HL-60 (cell line): ENCODE results near the gene DNASE1L3.

ENCODE experiments used
- DNase-seq, 2 experiments: peaks; one replicate each; pipeline ENCODE4 v3.0.0-alpha.2; 2010 to 2020; ENCODE audit warnings: low read depth in 1 of 2, low spot score in 1 of 2
- H3K27ac ChIP-seq: fragments of 250-450 bp; sonication (Bioruptor Pico); replicated peaks from 2 replicates; pipeline ENCODE4 v1.5.1; 2020; ENCODE audit warnings: mild to moderate bottlenecking, moderate library complexity
- H3K27me3 ChIP-seq: fragments of 250-450 bp; sonication (Bioruptor Pico); 2 replicates; pipeline ENCODE4 v1.5.1; 2021; ENCODE audit warnings: mild to moderate bottlenecking, moderate library complexity; ENCODE audit not compliant: insufficient read depth, poor library complexity, severe bottlenecking
- H3K4me3 ChIP-seq: replicated peaks from 2 replicates; pipeline ENCODE4 v1.5.1; 2011; ENCODE audit warnings: mild to moderate bottlenecking, control low read depth, low read length; ENCODE audit not compliant: insufficient read depth
- GABPA ChIP-seq: IDR thresholded peaks from 2 replicates; pipeline ENCODE4 v1.6.1; 2012; ENCODE audit warnings: low read depth
- POLR2AphosphoS5 ChIP-seq: IDR thresholded peaks from 2 replicates; pipeline ENCODE4 v1.6.1; 2012; ENCODE audit warnings: low read depth
- SPI1 ChIP-seq: IDR thresholded peaks from 2 replicates; pipeline ENCODE4 v1.6.1; 2012; ENCODE audit warnings: low read depth, mild to moderate bottlenecking, borderline replicate concordance
- TF ChIP-seq, protein P1 (sequence below): IDR thresholded peaks from 2 replicates; pipeline ENCODE4 v1.6.1; 2012; ENCODE audit warnings: low read depth; ENCODE audit not compliant: insufficient replicate concordance
- TF ChIP-seq, protein P2 (sequence below): IDR thresholded peaks from one replicate; pipeline ENCODE4 v1.5.1; 2011; ENCODE audit warnings: low read length, control low read depth, inconsistent platforms; ENCODE audit not compliant: insufficient read depth

DNASE1L3 gene

DNA sequence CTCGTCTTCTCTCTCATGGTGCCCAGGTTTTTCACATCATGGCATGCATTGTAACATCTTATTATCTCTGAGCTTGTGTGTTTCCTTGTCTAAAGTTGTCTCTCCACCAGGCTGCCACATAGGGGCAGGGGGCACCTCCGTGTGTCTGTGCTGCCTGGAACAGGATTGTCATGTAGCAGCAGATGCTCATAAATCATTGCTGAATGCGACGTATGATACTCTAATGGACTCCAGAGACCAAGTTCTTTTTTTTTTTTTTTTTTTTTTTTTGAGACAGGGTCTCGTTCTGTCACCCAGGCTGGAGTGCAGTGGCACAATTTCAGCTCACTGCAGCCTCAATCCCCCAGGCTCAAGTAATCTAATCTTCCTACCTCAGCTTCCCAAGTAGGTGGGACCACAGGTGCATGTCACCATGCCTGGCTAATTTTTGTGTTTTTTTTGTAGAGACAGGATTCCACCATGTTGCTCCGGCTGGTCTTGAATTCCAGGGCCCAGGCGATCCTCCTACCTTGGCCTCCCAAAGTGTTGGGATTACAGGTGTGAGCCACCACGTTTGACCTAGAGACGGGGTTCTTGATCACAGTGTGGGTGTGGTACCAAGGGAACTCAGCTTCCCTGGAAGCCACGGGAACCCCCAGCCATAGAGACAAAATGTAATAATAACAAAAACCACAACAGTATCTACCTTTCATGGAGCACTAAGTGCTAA lies 4.7 kb upstream of the DNASE1L3 start:
- Histone ChIP-seq H3K27ac (no peak overlapping the region), H3K4me3 (no peak overlapping the region), H3K27me3 (no peaks in the 10 kb centered on the region)
- no peak for DNase-seq
- TF ChIP-seq, protein P1, sequence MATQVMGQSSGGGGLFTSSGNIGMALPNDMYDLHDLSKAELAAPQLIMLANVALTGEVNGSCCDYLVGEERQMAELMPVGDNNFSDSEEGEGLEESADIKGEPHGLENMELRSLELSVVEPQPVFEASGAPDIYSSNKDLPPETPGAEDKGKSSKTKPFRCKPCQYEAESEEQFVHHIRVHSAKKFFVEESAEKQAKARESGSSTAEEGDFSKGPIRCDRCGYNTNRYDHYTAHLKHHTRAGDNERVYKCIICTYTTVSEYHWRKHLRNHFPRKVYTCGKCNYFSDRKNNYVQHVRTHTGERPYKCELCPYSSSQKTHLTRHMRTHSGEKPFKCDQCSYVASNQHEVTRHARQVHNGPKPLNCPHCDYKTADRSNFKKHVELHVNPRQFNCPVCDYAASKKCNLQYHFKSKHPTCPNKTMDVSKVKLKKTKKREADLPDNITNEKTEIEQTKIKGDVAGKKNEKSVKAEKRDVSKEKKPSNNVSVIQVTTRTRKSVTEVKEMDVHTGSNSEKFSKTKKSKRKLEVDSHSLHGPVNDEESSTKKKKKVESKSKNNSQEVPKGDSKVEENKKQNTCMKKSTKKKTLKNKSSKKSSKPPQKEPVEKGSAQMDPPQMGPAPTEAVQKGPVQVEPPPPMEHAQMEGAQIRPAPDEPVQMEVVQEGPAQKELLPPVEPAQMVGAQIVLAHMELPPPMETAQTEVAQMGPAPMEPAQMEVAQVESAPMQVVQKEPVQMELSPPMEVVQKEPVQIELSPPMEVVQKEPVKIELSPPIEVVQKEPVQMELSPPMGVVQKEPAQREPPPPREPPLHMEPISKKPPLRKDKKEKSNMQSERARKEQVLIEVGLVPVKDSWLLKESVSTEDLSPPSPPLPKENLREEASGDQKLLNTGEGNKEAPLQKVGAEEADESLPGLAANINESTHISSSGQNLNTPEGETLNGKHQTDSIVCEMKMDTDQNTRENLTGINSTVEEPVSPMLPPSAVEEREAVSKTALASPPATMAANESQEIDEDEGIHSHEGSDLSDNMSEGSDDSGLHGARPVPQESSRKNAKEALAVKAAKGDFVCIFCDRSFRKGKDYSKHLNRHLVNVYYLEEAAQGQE, result no peak
- TF ChIP-seq GABPA, result no peak
- TF ChIP-seq, protein P2, sequence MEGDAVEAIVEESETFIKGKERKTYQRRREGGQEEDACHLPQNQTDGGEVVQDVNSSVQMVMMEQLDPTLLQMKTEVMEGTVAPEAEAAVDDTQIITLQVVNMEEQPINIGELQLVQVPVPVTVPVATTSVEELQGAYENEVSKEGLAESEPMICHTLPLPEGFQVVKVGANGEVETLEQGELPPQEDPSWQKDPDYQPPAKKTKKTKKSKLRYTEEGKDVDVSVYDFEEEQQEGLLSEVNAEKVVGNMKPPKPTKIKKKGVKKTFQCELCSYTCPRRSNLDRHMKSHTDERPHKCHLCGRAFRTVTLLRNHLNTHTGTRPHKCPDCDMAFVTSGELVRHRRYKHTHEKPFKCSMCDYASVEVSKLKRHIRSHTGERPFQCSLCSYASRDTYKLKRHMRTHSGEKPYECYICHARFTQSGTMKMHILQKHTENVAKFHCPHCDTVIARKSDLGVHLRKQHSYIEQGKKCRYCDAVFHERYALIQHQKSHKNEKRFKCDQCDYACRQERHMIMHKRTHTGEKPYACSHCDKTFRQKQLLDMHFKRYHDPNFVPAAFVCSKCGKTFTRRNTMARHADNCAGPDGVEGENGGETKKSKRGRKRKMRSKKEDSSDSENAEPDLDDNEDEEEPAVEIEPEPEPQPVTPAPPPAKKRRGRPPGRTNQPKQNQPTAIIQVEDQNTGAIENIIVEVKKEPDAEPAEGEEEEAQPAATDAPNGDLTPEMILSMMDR, result no peak
- no peak for TF ChIP-seq POLR2AphosphoS5

DNA sequence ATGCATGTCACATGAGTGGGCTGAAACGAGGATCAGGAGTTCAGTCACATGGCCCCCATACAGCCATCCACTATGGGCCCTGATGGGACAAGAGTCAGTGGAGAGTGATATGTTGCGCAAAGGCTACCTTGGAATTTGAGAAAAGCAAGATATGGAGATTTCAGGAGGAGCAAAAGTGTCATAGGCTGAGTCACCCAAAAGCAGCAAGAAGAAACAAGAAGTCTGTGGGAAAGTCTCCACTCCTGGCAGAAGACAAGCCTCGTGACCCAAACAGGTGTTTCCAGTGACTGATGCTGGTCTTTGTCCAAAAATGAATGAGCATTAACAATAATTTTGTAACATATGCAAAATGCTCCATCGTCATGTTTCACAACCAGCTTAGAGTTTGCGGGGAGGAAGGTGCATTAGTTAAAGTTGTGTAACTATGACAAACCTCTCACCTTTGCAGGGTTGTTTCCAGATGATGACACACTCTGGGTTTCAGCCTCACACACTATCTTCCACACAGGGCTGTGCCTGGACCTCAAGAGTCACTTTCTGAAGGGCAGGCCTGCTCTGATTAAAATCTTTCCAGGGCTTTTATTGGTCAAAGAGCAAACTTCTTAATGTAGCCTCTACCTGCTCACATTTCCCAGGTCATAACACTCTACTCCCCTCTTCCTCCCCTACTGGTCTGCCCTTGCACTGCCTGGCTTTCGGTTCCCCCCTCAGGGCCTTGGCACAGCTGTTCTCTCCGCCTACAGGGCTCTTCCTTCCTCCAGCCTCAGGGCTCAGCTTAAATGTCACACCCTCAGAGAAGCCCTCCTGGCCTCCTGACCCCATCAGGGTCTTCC lies 3.9 kb upstream of the DNASE1L3 start:
- DNase-seq, result peak; percentile 26 to 82
- no peak for TF ChIP-seq SPI1
- TF ChIP-seq, protein P2, result no peak
- TF ChIP-seq GABPA, result no peak
- TF ChIP-seq, protein P1, result no peak
- TF ChIP-seq POLR2AphosphoS5, result no peak
- Histone ChIP-seq H3K27me3 (no peaks in the 10 kb centered on the region), H3K27ac (no peak overlapping the region), H3K4me3 (no peak overlapping the region)

DNA sequence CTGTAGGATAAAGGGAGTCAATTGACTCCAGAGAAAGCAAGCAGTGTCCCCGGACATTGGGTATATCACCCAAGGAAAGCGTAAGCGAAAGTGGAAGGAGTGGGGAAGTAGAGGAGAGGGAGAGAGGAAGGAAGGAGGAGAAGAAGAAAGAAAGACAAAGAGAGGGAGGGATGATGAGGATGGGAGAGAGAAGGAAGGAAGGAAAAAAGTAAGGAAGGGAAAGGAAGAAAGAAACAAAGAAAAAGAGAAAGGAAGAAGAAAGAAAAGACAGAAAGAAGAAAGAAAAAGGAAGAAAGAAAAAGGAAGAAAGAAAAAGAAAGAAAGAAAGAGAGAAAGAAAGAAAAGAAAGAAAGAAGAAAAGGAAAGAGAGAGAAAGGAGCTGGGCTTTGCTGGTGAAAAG lies 839 bp downstream of the DNASE1L3 start:
- TF ChIP-seq, protein P2, result no peak
- TF ChIP-seq SPI1 (no peak), POLR2AphosphoS5 (no peak), GABPA (no peak)
- TF ChIP-seq, protein P1, result no peak
- no peak overlapping the region for H3K27ac ChIP-seq
- DNase-seq, result no peak
- H3K4me3 ChIP-seq, result no peak overlapping the region
- H3K27me3 ChIP-seq, result no peaks in the 10 kb centered on the region
